Measurements from ENCODE around the gene HAUS1.
A peak's percentile ranks its signal among the peaks of the same experiment; 100 is the strongest.
"Not testable (repeated sequence)": the region's sequence is repeated elsewhere in the genome, so short reads cannot be mapped to it uniquely, and the experiment has no call there.

The HAUS1 gene

DNA sequence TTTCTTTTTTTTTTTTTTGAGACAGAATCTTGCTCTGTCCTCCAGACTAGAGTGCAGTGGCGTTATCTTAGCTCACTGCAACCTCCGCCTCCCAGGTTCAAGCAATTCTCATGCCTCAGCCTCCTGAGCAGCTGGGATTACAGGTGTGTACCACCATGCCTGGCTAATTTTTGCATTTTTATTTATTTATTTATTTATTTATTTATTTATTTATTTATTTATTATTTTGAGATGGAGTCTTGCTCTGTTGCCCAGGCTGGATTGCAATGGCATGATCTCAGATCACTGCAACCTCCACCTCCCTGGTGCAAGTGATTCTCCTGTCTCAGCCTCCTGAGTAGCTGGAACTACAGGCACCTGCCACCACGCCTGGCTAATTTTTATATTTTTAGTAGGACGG lies 22.4 kb downstream of the HAUS1 start:
- H3K4me3 Mint-ChIP-seq, H3K9me3 Mint-ChIP-seq, DNase-seq, H3K4me1 Mint-ChIP-seq, H3K27ac Mint-ChIP-seq, ATAC-seq, H3K27me3 Mint-ChIP-seq: not testable (repeated sequence)

DNA sequence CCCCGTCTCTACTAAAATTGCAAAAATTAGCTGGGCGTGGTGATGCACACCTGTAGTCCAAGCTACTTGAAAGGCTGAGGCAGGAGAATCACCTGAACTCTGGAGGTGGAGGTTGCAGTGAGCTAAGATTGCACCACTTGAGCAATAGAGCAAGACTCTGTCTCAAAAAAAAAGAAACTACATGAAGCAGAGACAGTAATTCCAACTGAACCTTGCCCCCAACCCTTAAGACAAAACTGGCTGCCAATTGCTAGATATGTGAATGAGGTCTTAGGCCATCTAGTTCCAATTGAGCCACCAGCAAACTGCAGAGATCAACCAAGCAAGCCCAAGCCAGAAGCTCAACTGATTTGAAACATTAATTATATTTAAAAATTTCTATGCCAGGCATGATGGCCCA lies 25.9 kb downstream of the HAUS1 start:
- no peak overlapping the region for H3K27ac Mint-ChIP-seq
- no peaks in the 10 kb centered on the region for H3K4me1 Mint-ChIP-seq
- DNase-seq: no peak

DNA sequence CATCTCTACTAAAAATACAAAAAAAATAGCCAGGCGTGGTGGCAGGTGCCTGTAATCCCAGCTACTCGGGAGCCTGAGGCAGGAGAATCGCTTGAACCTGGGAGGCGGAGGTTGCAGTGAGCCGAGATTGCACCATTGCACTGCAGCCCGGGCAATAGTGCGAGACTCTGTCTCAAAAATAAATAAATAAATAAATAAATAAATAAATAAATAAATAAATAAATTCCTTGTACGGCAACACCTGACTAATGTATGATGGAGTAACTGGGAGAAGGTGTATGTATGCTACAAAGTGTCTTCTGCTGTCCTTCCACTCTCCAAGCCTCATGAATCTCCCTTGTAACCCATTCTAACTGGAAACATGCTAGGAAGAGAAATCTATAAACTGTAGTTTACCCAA lies 26.4 kb downstream of the HAUS1 start:
- not testable (repeated sequence) for ATAC-seq, H3K9me3 Mint-ChIP-seq

More for the DNA sequence above, 25.9 kb downstream of the HAUS1 start:
- Mint-ChIP-seq H3K9me3 (no peaks in the 10 kb centered on the region), H3K27me3 (no peaks in the 10 kb centered on the region), H3K4me3 (no peak overlapping the region)
- no peak for ATAC-seq

DNA sequence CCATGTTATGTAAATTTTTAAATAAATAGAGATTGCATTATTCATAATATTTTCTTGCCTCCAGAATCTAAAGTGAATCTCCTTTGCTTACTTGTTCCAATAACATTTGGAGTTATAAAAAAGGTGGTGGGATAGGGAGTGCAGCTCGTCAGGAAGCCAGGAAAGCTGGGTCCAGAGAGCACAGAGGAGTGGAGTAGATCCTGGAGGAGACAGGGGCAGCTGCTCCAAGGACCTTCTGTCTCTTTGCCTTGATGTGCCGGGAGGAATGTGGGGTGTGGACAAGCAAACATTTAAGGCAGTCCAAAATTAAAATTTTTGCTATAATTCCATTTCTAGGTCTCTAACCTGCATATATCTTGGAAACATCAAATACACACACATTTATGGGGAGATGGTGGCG lies 29.3 kb downstream of the HAUS1 start:
- no peaks in the 10 kb centered on the region for H3K9me3 Mint-ChIP-seq
- H3K4me3 Mint-ChIP-seq: no peak overlapping the region
- no peak overlapping the region for H3K27ac Mint-ChIP-seq
- no peak for DNase-seq
- no peak for ATAC-seq
- no peaks in the 10 kb centered on the region for H3K27me3 Mint-ChIP-seq
- no peaks in the 10 kb centered on the region for H3K4me1 Mint-ChIP-seq

More for the DNA sequence above, 26.4 kb downstream of the HAUS1 start:
- H3K27ac Mint-ChIP-seq, H3K4me3 Mint-ChIP-seq, DNase-seq, H3K4me1 Mint-ChIP-seq, H3K27me3 Mint-ChIP-seq: not testable (repeated sequence)

DNA sequence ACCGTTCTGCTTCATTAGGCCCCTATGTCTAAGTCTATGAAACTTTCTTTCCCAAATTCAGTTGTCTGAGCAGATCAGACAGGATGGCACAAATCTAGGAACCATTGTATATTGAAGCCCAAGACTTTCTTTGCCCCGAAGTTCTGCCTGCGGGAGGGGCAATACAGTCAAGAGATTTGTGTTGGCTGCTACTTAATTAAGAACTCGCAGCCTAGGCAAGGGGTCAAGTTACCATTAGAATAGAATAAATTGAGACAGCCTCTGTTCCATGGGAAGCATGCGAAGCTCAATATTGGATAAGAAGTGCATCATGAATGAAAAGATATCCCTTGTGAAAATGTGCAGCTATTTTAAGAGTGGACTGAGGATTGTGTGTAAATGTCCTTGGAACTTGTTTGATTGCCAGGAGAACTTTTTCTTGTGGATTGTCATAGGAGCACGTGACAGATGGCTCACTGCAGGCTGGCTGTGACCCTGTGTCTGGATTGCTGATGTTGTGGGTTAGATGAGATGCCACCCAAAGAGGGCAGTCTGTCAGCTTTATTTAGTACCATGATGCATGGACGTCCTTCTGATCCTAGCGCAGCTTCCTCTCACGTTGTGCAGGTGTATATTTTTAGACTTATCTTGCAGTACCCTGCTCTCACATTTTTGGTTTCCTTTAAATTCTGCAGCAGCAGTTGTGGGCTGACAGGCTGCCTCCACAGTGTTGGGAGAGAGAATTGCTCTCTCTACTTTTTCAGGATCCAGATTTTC lies 30.9 kb downstream of the HAUS1 start:
- no peaks in the 10 kb centered on the region for H3K4me1 Mint-ChIP-seq
- no peaks in the 10 kb centered on the region for H3K27me3 Mint-ChIP-seq
- H3K27ac Mint-ChIP-seq: no peak overlapping the region
- no peak for ATAC-seq
- H3K4me3 Mint-ChIP-seq: no peak overlapping the region
- no peak for DNase-seq
- no peaks in the 10 kb centered on the region for H3K9me3 Mint-ChIP-seq

DNA sequence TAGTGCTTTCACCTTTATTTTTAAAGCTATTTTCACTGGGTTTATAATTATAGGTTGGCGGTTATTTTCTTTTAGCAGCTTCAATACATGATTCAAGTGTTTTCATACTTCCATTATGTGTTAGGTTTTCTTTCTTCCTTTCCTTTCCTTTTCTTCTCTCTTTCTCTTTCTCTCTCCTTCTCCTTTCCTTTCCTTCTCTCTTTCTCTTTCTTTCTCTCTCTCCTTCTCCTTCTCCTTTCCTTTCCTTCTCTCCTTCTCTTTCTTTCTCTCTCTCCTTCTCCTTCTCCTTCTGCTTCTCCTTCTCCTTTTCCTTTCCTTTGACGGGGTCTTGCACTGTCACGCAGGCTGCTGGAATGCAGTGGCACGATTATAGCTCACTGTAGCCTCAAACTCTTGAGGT lies 36.0 kb downstream of the HAUS1 start:
- H3K27ac Mint-ChIP-seq: no peak overlapping the region

DNA sequence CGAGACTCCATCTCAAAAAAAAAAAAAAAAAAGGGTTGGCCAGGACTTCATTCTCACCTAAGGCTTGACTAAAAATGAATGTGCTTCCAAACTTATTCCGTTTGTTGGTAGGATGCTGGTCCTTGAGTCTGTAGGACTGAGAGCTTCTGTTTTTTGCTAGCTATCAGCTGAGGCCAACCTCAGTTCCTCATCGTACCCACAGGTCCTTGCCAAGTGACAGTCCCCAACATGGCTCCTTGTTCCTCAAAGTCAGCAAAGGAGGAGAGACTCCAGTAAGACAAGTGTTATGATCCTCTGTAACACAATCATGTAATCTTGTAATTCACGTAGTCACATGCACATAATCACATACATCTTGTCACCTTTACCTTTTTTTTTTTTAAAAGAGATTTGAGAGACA lies 37.0 kb downstream of the HAUS1 start:
- no peaks in the 10 kb centered on the region for H3K4me1 Mint-ChIP-seq
- H3K27ac Mint-ChIP-seq: no peak overlapping the region
- H3K27me3 Mint-ChIP-seq: no peaks in the 10 kb centered on the region
- H3K9me3 Mint-ChIP-seq: no peaks in the 10 kb centered on the region
- ATAC-seq: no peak
- H3K4me3 Mint-ChIP-seq: no peak overlapping the region
- no peak for DNase-seq

More for the DNA sequence above, 36.0 kb downstream of the HAUS1 start:
- H3K27me3 Mint-ChIP-seq: no peaks in the 10 kb centered on the region
- ATAC-seq (no peak), DNase-seq (no peak)
- no peaks in the 10 kb centered on the region for H3K4me1 Mint-ChIP-seq
- no peak overlapping the region for H3K4me3 Mint-ChIP-seq
- H3K9me3 Mint-ChIP-seq: no peaks in the 10 kb centered on the region

DNA sequence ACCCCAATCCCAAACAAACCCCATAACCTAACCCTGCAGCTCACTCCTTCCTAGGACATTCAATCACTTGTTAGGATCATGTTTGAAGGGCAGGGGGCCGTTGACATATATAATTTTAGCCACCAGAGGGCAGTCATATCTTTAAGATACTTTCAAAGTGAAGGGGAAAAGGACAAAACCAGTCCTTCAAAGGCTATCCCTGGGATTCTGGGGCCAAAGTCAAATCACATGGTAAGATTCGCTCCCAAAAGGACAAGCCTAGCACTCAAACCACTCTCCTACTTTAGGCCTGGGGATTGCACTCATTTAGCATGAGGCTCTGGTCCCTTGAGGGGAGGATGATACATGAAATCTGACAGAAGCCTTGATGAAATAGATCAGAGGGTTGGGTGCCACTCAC lies 44.6 kb downstream of the HAUS1 start:
- H3K27ac Mint-ChIP-seq: peak overlapping the region in 1 of 2 donors; percentile 6
- peak; percentile 31 to 57 for DNase-seq
- peak; percentile 44 for ATAC-seq
- no peaks in the 10 kb centered on the region for H3K27me3 Mint-ChIP-seq
- H3K9me3 Mint-ChIP-seq: no peaks in the 10 kb centered on the region
- peaks cover 52% of the 10 kb centered on the region for H3K4me1 Mint-ChIP-seq
- H3K4me3 Mint-ChIP-seq: no peak overlapping the region

DNA sequence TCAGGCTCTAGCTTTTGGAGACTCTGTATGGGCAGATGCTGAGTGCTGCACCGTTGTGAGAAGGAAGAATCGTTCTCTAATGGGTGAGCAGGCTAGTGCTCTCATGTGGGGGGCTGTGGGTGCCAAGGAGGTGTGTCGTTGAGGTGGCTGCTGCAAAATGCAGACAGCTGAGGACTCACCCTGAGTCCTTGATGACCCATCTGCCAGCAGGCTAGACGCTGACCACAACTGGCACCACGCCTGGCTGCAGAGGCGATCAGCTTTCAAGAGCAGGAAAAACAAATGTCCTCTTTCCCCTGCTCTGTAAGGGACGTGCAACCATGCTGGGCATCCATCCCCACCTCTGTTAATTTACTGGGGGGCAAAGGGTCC lies 48.2 kb downstream of the HAUS1 start:
- DNase-seq: no peak
- peaks cover 88% of the 10 kb centered on the region for H3K4me1 Mint-ChIP-seq

DNA sequence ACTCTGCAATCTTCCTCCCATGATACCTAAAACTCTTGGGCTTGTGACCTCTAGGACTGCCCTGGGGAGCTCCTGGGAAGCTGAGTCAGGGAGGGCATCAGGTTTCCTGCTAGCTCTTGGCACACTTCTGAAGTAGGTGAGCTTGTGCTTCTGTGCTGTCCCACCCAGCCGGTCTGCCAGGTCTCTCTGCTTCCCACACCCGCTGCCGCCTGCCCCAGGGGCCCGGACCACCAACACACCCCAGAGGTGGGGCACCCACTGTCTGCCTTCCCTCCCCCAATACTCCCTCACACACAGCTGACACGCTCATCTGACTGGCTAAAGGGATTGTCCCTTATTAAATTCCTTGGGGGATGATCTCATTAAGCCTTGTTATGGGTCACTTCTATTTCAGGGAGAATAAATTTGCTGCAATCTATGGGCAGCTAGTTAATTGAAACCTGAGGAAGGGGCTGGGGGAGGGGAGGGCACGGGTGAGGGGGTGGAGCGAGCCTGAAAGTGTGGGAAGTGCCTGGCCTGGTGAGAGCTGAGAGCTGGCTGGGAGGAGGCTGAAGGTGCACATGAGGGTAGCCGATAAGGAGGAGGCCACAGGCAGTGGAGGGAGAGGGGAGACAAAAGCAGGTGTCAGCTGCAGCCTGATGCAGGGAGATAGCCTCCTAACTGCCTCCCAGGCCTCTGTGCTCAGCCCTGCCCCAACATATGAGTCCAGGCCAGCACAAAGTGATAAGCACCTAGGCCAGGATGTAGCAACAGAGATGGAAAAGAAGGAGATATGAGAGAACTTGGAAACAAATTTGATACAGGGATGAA lies 48.8 kb downstream of the HAUS1 start:
- Mint-ChIP-seq H3K4me3 (peak overlapping the region in 1 of 2 donors; percentile 13), H3K27me3 (no peaks in the 10 kb centered on the region), H3K9me3 (no peaks in the 10 kb centered on the region), H3K27ac (no peak overlapping the region), H3K4me1 (peaks cover 94% of the 10 kb centered on the region)
- ATAC-seq: no peak
- no peak for DNase-seq

More for the DNA sequence above, 48.2 kb downstream of the HAUS1 start:
- H3K9me3 Mint-ChIP-seq: no peaks in the 10 kb centered on the region
- no peaks in the 10 kb centered on the region for H3K27me3 Mint-ChIP-seq
- no peak overlapping the region for H3K27ac Mint-ChIP-seq
- H3K4me3 Mint-ChIP-seq: no peak overlapping the region
- no peak for ATAC-seq

DNA sequence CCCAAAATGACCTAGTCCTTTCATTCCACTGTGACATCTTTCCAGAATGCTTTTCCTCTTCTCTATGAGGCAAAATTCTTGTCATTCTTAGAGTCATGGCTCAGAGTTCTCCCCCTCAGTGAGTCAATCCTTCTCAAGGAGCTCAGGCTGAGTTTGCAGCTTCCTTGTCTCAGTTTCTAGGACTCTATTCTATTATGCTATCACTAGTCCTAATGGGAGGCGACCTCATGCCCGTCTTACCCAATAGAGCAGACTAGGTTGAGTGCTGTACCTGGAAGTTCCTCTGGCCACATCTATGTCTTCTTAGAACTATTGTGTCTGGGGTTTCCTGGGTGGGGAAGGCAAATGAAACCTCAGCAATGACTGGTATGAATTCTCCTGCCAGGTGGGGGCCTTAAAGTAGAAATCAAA lies 51.5 kb downstream of the HAUS1 start:
- ATAC-seq (peak; percentile 94), DNase-seq (peak; percentile 69 to 79)
- H3K4me3 Mint-ChIP-seq: peak overlapping the region; percentile 81 to 86
- H3K4me1 Mint-ChIP-seq: peaks cover 86% of the 10 kb centered on the region
- peak overlapping the region; percentile 99 to 100 for H3K27ac Mint-ChIP-seq
- no peaks in the 10 kb centered on the region for H3K9me3 Mint-ChIP-seq
- H3K27me3 Mint-ChIP-seq: no peaks in the 10 kb centered on the region

DNA sequence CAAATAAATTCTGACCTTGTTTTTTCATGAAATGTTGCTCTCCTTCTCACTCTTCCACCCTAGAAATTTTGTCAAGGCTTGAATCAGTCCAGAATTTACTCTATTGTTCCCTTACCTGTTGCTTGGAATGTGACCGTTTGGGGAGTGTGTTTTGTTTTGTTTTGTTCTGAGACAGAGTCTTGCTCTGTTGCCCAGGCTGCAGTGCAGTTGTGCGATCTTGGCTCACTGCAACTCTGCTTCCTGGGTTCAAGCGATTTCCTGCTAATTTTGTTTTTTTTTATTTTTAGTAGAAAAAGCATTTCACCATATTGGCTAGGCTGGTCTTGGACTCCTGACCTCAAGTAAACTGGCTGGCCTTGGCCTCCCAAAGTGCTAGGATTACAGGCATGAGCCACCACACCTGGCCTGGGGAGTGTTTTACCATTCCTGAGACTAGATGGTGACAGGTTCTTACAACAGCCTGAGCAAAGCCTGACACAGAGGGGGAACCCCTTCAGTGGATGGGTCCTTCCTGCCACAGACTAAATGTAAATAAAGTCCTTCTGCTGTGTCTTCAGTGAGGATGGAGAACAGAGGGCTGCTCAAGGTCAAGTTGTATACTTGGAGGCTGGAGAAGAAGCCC lies 52.0 kb downstream of the HAUS1 start:
- DNase-seq (peak; percentile 43 to 75), ATAC-seq (peak; percentile 85)
- H3K9me3 Mint-ChIP-seq: no peaks in the 10 kb centered on the region
- peak overlapping the region; percentile 81 to 86 for H3K4me3 Mint-ChIP-seq
- no peaks in the 10 kb centered on the region for H3K27me3 Mint-ChIP-seq
- H3K4me1 Mint-ChIP-seq: peaks cover 87% of the 10 kb centered on the region
- H3K27ac Mint-ChIP-seq: peak overlapping the region; percentile 99 to 100

DNA sequence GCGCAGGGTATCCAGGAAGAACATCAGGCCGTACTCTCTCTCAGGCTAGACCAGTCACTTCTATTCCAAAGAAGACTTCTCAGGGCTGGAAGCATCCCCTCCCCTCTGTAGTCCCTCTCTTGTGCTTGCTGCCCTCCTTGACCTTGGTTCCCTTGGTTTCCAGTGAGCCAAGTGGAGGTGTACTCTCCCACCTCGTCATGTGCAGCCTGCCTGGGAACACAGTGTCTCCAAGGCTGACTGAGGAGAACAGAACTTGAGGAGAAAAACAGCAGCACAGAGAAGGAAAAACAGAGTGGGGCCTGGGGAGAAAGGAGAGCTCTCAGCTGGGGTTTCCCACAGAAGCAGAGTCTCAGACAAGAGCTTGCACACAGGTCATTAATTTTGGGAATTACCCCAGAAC lies 52.7 kb downstream of the HAUS1 start:
- ATAC-seq (peak; percentile 3), DNase-seq (no peak)
- H3K4me3 Mint-ChIP-seq: peak overlapping the region; percentile 81 to 86
- H3K27ac Mint-ChIP-seq: peak overlapping the region; percentile 99 to 100
- H3K27me3 Mint-ChIP-seq: no peaks in the 10 kb centered on the region
- no peaks in the 10 kb centered on the region for H3K9me3 Mint-ChIP-seq
- peaks cover 82% of the 10 kb centered on the region for H3K4me1 Mint-ChIP-seq

DNA sequence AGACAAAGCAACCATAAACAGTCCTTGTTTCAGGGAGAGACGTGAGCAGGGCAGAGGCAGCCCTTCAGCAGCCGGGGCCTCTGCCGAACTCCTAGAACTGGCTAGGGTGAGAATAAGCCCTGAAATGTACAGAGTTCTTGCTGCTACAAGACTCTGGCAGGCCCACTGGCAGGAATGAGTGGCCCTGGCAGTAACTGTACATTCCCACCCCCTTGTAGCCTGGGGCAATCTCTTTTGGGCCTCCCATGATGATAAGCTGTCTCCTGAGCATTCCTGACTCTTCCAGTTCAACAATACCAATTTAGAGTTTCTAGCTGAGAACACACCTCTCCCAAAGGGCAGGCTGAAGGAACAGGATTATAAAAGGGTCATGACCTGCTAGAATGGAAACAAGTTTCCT lies 54.3 kb downstream of the HAUS1 start:
- Mint-ChIP-seq H3K4me3 (no peak overlapping the region), H3K4me1 (peaks cover 75% of the 10 kb centered on the region), H3K27me3 (no peaks in the 10 kb centered on the region), H3K27ac (no peak overlapping the region), H3K9me3 (no peaks in the 10 kb centered on the region)
- ATAC-seq: no peak
- no peak for DNase-seq

DNA sequence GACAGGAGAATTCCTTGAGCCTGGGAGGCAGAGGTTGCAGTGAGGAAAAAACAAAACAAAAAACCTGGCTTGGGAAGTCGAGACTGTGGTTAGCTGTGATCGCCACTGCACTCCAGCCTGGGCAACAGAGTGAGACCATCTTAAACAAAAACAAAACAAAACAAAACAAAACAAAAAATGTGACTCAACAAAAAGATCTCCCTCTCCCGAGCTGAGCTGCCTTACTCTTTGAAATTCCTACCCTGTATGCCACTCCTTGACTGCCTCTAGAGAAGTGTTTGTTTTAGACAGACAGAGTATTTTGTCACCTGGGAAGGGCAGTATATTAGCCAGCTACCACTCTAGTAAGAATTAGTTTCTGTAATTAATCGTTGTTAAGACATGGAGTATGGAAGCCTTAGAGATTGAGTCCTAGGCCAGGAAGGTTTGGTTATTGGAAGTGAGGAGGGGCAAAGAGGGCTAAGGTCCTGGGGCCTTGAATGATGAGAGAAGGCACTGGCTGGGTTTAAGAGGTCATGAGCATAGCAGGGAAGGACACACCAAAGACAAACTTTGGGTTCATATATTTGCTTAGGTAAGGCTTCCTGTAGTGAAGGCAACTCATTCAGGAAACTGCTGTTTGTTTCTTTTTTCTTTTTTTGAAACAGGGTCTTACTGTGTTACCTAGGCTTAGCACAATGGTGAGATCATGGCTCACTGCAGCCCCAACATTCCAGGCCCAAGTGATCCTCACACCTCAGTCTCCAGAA lies 56.0 kb downstream of the HAUS1 start:
- no peak for ATAC-seq
- no peaks in the 10 kb centered on the region for H3K27me3 Mint-ChIP-seq
- H3K4me1 Mint-ChIP-seq: peaks cover 67% of the 10 kb centered on the region
- H3K4me3 Mint-ChIP-seq: no peak overlapping the region
- H3K27ac Mint-ChIP-seq: no peak overlapping the region
- H3K9me3 Mint-ChIP-seq: no peaks in the 10 kb centered on the region
- DNase-seq: no peak

All from stimulated activated naive CD8-positive, alpha-beta T cell treated with anti-CD3 and anti-CD28 coated beads, Interleukin-15, amount 100 ng/mL, for 72 hours (primary cell).